GM21737 (cell line): ENCODE data around the gene TERT.

Experiments used
- ATAC-seq: cut with Tn5 transposase; IDR thresholded peaks from one replicate; pipeline ENCODE4 v1.9.1; 2021; ENCODE audit warnings: mild to moderate bottlenecking, moderate library complexity; ENCODE audit not compliant: unreplicated experiment

The TERT gene

GRCh38 chr5:1319436-1320256, 24.8 kb upstream of the TERT start:
- no peak for ATAC-seq

- no peak for ATAC-seq
These were observed 23.9 kb upstream of the TERT start for GRCh38 chr5:1318659-1319251.

- ATAC-seq = no peak
These were observed 23.2 kb upstream of the TERT start for GRCh38 chr5:1317921-1318565.

GRCh38 chr5:1316588-1317340, 21.9 kb upstream of the TERT start:
- ATAC-seq = no peak

GRCh38 chr5:1315709-1316587, 21.1 kb upstream of the TERT start:
- peak; percentile 46 for ATAC-seq

- no peak for ATAC-seq
These were observed 20.3 kb upstream of the TERT start for GRCh38 chr5:1315018-1315708.

- no peak for ATAC-seq
These were observed 19.7 kb upstream of the TERT start for GRCh38 chr5:1314564-1314982.

- peak; percentile 85 for ATAC-seq
These were observed 18.3 kb upstream of the TERT start for GRCh38 chr5:1312993-1313833.

- no peak for ATAC-seq
These were observed 17.3 kb upstream of the TERT start for GRCh38 chr5:1312206-1312605.

GRCh38 chr5:1311439-1312055, 16.7 kb upstream of the TERT start:
- no peak for ATAC-seq

GRCh38 chr5:1310118-1310517, 15.2 kb upstream of the TERT start:
- ATAC-seq = no peak

- no peak for ATAC-seq
These were observed 9.2 kb upstream of the TERT start for GRCh38 chr5:1304033-1304432.

- no peak for ATAC-seq
These were observed 7.4 kb upstream of the TERT start for GRCh38 chr5:1302258-1302657.

GRCh38 chr5:1300581-1301083, 5.8 kb upstream of the TERT start:
- no peak for ATAC-seq

GRCh38 chr5:1299961-1300360, 5.1 kb upstream of the TERT start:
- ATAC-seq = no peak

- no peak for ATAC-seq
These were observed 4.6 kb upstream of the TERT start for GRCh38 chr5:1299511-1299850.

- no peak for ATAC-seq
These were observed 4.0 kb upstream of the TERT start for GRCh38 chr5:1298723-1299510.
